ENCODE data around the gene CLCN7. TPM values are rescaled to one million over a fixed set of nuclear protein-coding genes. Genes with fewer than 3 reads are reported as not detected.

CLCN7 gene
- total RNA-seq, 1 experiment from 2014 or later = 70.0 TPM

DNA sequence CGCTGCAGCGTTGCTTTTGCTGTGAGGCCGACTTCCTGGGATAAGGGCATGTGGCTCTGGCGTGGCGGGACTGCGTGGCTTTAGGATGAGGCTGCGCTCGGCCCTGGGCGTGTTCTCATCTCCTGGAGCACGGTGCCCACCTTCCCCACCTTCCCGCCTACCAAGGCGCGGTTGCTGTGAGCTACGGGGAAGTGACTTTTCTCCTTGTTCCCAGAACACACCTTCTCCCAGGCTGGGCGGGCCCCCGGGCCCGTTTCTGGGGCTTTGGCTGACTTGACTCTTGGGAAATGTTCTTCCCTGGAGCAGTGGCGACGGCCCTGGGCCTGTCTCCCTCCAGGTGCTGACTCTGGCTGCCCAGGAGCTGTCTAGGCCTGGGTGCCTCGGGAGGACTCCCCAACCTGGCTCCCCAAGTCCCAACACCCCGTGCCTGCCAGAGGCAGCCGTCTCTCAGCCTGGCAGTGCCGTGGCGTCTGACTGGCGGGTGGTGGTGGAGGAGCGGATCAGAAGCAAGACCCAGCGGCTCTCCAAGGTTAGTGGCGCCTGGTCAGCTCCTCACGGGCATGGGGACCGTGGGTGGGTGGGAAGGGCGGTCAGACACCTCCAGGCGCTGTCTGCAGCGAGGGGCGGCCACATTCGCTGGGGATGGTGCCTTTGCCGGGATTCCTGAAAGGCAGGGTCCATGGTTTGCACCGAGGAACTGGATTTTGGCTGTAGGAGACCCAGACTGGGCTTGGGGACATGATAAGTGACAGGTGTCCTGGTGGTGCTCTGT lies 30.4 kb upstream of the CLCN7 start:
- no peaks in the 10 kb centered on the region for H3K27me3 Mint-ChIP-seq (ENCODE audit: low read depth)
- no peak overlapping the region for H2BK5ac ChIP-seq (ENCODE audit: insufficient read length, low read length)
- TF ChIP-seq, protein P1, sequence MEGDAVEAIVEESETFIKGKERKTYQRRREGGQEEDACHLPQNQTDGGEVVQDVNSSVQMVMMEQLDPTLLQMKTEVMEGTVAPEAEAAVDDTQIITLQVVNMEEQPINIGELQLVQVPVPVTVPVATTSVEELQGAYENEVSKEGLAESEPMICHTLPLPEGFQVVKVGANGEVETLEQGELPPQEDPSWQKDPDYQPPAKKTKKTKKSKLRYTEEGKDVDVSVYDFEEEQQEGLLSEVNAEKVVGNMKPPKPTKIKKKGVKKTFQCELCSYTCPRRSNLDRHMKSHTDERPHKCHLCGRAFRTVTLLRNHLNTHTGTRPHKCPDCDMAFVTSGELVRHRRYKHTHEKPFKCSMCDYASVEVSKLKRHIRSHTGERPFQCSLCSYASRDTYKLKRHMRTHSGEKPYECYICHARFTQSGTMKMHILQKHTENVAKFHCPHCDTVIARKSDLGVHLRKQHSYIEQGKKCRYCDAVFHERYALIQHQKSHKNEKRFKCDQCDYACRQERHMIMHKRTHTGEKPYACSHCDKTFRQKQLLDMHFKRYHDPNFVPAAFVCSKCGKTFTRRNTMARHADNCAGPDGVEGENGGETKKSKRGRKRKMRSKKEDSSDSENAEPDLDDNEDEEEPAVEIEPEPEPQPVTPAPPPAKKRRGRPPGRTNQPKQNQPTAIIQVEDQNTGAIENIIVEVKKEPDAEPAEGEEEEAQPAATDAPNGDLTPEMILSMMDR (conservative IDR thresholded peaks at IDR 0.05) = no peak
- H4K8ac ChIP-seq (replicated peaks; ENCODE audit: insufficient read length, low read depth, low read length) = no peak overlapping the region
- no peaks in the 10 kb centered on the region for H3K4me1 Mint-ChIP-seq
- H3K23ac ChIP-seq (ENCODE audit: insufficient read length, low read depth, low read length) = no peak overlapping the region
- H2BK12ac ChIP-seq (ENCODE audit: insufficient read length, low read depth, low read length) = no peak overlapping the region
- no peak overlapping the region for H3K27ac ChIP-seq (ENCODE audit: insufficient read length, low read depth, low read length)
- no peaks in the 10 kb centered on the region for H3K23me2 ChIP-seq (ENCODE audit: insufficient read length, low read depth, low read length, poor library complexity, severe bottlenecking)
- no peak overlapping the region for H3K14ac ChIP-seq (ENCODE audit: insufficient read depth, low read length)
- H2AFZ ChIP-seq (ENCODE audit: low read length) = no peak overlapping the region
- peaks cover 15 to 36% (median 30%) of the 10 kb centered on the region in 3 experiments; a peak in 6 of 7 replicates for H3K36me3 Mint-ChIP-seq (ENCODE audit: insufficient read depth in 1 of 3, low read depth in 3 of 3)
- no peak overlapping the region for H3K4me3 Mint-ChIP-seq
- no peaks in the 10 kb centered on the region for H4K20me1 ChIP-seq (ENCODE audit: control insufficient read depth, insufficient read depth, insufficient read length)
- no peak overlapping the region for H3K27ac Mint-ChIP-seq
- no peak overlapping the region for H2BK20ac ChIP-seq (ENCODE audit: low read depth, low read length, poor library complexity, severe bottlenecking)
- H3K4ac ChIP-seq (ENCODE audit: low read depth, low read length) = no peak overlapping the region
- no peak overlapping the region for H3K18ac ChIP-seq (ENCODE audit: insufficient read length, low read depth, low read length)
- DNase-seq = no peak
- no peaks in the 10 kb centered on the region for H3K27me3 ChIP-seq (ENCODE audit: insufficient read depth, low read length)
- H3K79me2 ChIP-seq (ENCODE audit: insufficient read depth, low read length) = no peaks in the 10 kb centered on the region
- H3K79me1 ChIP-seq (ENCODE audit: insufficient read depth, low read depth, low read length, poor library complexity, severe bottlenecking) = no peaks in the 10 kb centered on the region
- H3K4me2 ChIP-seq (ENCODE audit: insufficient read depth, insufficient read length, low read length) = no peak overlapping the region
- no peak overlapping the region for H3K9ac ChIP-seq (ENCODE audit: extremely low read depth, insufficient read length, low read length)
- H4K5ac ChIP-seq (ENCODE audit: insufficient read length, low read depth, low read length) = no peak overlapping the region
- H2AK5ac ChIP-seq (ENCODE audit: insufficient read length, low read length) = no peak overlapping the region
- no peaks in the 10 kb centered on the region for H3K9me3 ChIP-seq (ENCODE audit: control insufficient read depth, low read depth, low read length)
- H2BK15ac ChIP-seq (ENCODE audit: low read depth, low read length) = no peak overlapping the region
- no peak overlapping the region for H3K56ac ChIP-seq (ENCODE audit: insufficient read length, low read depth, low read length)
- H3K4me1 ChIP-seq (ENCODE audit: insufficient read depth, low read length) = no peaks in the 10 kb centered on the region
- no peak overlapping the region for H4K91ac ChIP-seq (ENCODE audit: insufficient read length, low read depth, low read length)
- no peaks in the 10 kb centered on the region for H3K9me3 Mint-ChIP-seq
- no peak overlapping the region for H3T11ph ChIP-seq (ENCODE audit: low read length)
- no peak overlapping the region for H2BK120ac ChIP-seq (ENCODE audit: low read depth, low read length, poor library complexity, severe bottlenecking)
- WGBS (ENCODE audit: extremely low coverage, insufficient read length, low lambda C conversion rate) = no CpG with 5 or more reads among the region's 37 CpGs
